ENCODE measurements around the gene USF2.

USF2 gene

GRCh38 chr19:35253316-35254286, 15.2 kb upstream of the USF2 start:
- ATAC-seq (no peak), DNase-seq (ENCODE audit: low spot score in 2 of 2) (no peak)
- peaks cover 33% of the 10 kb centered on the region for H3K4me1 Mint-ChIP-seq
- H3K4me3 Mint-ChIP-seq: no peak overlapping the region
- H3K9me3 Mint-ChIP-seq: no peaks in the 10 kb centered on the region
- H3K27ac Mint-ChIP-seq: no peak overlapping the region
- peaks cover 55% of the 10 kb centered on the region for H3K36me3 Mint-ChIP-seq

GRCh38 chr19:35254341-35255297, 14.1 kb upstream of the USF2 start:
- Mint-ChIP-seq H3K4me1 (peaks cover 23% of the 10 kb centered on the region), H3K36me3 (peaks cover 55% of the 10 kb centered on the region), H3K4me3 (no peak overlapping the region), H3K9me3 (no peaks in the 10 kb centered on the region), H3K27ac (peak overlapping the region; percentile 81)
- ATAC-seq: no peak
- no peak for DNase-seq (ENCODE audit: low spot score in 2 of 2)

- Mint-ChIP-seq H3K9me3 (no peaks in the 10 kb centered on the region), H3K36me3 (peaks cover 51% of the 10 kb centered on the region), H3K4me3 (no peak overlapping the region), H3K27ac (no peak overlapping the region), H3K4me1 (peaks cover 16% of the 10 kb centered on the region)
- DNase-seq (ENCODE audit: low spot score in 2 of 2) (no peak), ATAC-seq (no peak)
Measured at GRCh38 chr19:35256566-35256965, 12.2 kb upstream of the USF2 start.

GRCh38 chr19:35257113-35257461, 11.7 kb upstream of the USF2 start:
- Mint-ChIP-seq H3K9me3 (no peaks in the 10 kb centered on the region), H3K4me3 (no peak overlapping the region), H3K27ac (no peak overlapping the region), H3K36me3 (peaks cover 46% of the 10 kb centered on the region), H3K4me1 (peaks cover 16% of the 10 kb centered on the region)
- DNase-seq (ENCODE audit: low spot score in 2 of 2) (no peak), ATAC-seq (no peak)

GRCh38 chr19:35260694-35261304, 8.0 kb upstream of the USF2 start:
- DNase-seq (ENCODE audit: low spot score in 2 of 2) (no peak), ATAC-seq (no peak)
- Mint-ChIP-seq H3K9me3 (no peaks in the 10 kb centered on the region), H3K27ac (peak overlapping the region; percentile 82), H3K36me3 (peaks cover 28% of the 10 kb centered on the region), H3K4me3 (no peak overlapping the region), H3K4me1 (peaks cover 18% of the 10 kb centered on the region)

GRCh38 chr19:35261356-35262100, 7.2 kb upstream of the USF2 start:
- Mint-ChIP-seq H3K4me3 (no peak overlapping the region), H3K9me3 (no peaks in the 10 kb centered on the region), H3K36me3 (peaks cover 33% of the 10 kb centered on the region), H3K4me1 (peaks cover 25% of the 10 kb centered on the region), H3K27ac (peak overlapping the region; percentile 82)
- DNase-seq (ENCODE audit: low spot score in 2 of 2): no peak
- ATAC-seq: no peak

GRCh38 chr19:35262101-35262761, 6.5 kb upstream of the USF2 start:
- DNase-seq (ENCODE audit: low spot score in 2 of 2) (no peak), ATAC-seq (no peak)
- peaks cover 28% of the 10 kb centered on the region for H3K4me1 Mint-ChIP-seq
- peaks cover 40% of the 10 kb centered on the region for H3K36me3 Mint-ChIP-seq
- H3K27ac Mint-ChIP-seq: no peak overlapping the region
- H3K4me3 Mint-ChIP-seq: no peak overlapping the region
- no peaks in the 10 kb centered on the region for H3K9me3 Mint-ChIP-seq

GRCh38 chr19:35264268-35265125, 4.3 kb upstream of the USF2 start:
- Mint-ChIP-seq H3K4me1 (peaks cover 28% of the 10 kb centered on the region), H3K36me3 (peaks cover 41% of the 10 kb centered on the region), H3K27ac (peak overlapping the region; percentile 98), H3K4me3 (no peak overlapping the region), H3K9me3 (no peaks in the 10 kb centered on the region)
- no peak for DNase-seq (ENCODE audit: low spot score in 2 of 2)
- ATAC-seq: no peak

- Mint-ChIP-seq H3K36me3 (peaks cover 44% of the 10 kb centered on the region), H3K27ac (peak overlapping the region; percentile 98), H3K9me3 (no peaks in the 10 kb centered on the region), H3K4me3 (peak overlapping the region; percentile 91), H3K4me1 (peaks cover 33% of the 10 kb centered on the region)
- ATAC-seq (no peak), DNase-seq (ENCODE audit: low spot score in 2 of 2) (no peak)
Measured at GRCh38 chr19:35265126-35265899, 3.4 kb upstream of the USF2 start.

GRCh38 chr19:35265900-35266519, 2.8 kb upstream of the USF2 start:
- ATAC-seq: no peak
- no peak for DNase-seq (ENCODE audit: low spot score in 2 of 2)
- Mint-ChIP-seq H3K27ac (peak overlapping the region; percentile 98), H3K36me3 (peaks cover 48% of the 10 kb centered on the region), H3K4me1 (peaks cover 36% of the 10 kb centered on the region), H3K4me3 (peak overlapping the region; percentile 91), H3K9me3 (no peaks in the 10 kb centered on the region)

- ATAC-seq: no peak
- Mint-ChIP-seq H3K27ac (peak overlapping the region; percentile 98), H3K4me1 (peaks cover 35% of the 10 kb centered on the region), H3K9me3 (no peaks in the 10 kb centered on the region), H3K36me3 (peaks cover 49% of the 10 kb centered on the region), H3K4me3 (peak overlapping the region; percentile 91)
- no peak for DNase-seq (ENCODE audit: low spot score in 2 of 2)
Measured at GRCh38 chr19:35266520-35267352, 2.0 kb upstream of the USF2 start.

- Mint-ChIP-seq H3K27ac (peak overlapping the region; percentile 98), H3K9me3 (no peaks in the 10 kb centered on the region), H3K4me3 (peak overlapping the region; percentile 91), H3K4me1 (peaks cover 42% of the 10 kb centered on the region), H3K36me3 (peaks cover 54% of the 10 kb centered on the region)
- peak; percentile 25 to 80 for DNase-seq (ENCODE audit: low spot score in 2 of 2)
- peak; percentile 24 for ATAC-seq
Measured at GRCh38 chr19:35267353-35267817, 1.4 kb upstream of the USF2 start.

Measured in stimulated activated effector memory CD8-positive, alpha-beta T cell treated with anti-CD3 and anti-CD28 coated beads, Interleukin-12 subunit alpha, Interleukin-12 subunit beta, amount 100 ng/mL, for 72 hours (primary cell).